DMS114 treated with DMSO at 0.1 percent for 48 hours (cell line): ENCODE data around the gene KSR1.
"Not testable (repeated sequence)": the region's sequence is repeated elsewhere in the genome, so short reads cannot be mapped to it uniquely, and the experiment has no call there.

Source experiments
- DNase-seq: peaks from one replicate; lab custom pipeline; 2025; ENCODE audit not compliant: unreplicated experiment; lab: John Stamatoyannopoulos, UW

The KSR1 gene

GRCh38 chr17:27491713-27492190, 35.5 kb downstream of the KSR1 start:
- no peak for DNase-seq

GRCh38 chr17:27492470-27492869, 36.2 kb downstream of the KSR1 start:
- DNase-seq: no peak

GRCh38 chr17:27493088-27493487, 36.8 kb downstream of the KSR1 start:
- no peak for DNase-seq

DNA sequence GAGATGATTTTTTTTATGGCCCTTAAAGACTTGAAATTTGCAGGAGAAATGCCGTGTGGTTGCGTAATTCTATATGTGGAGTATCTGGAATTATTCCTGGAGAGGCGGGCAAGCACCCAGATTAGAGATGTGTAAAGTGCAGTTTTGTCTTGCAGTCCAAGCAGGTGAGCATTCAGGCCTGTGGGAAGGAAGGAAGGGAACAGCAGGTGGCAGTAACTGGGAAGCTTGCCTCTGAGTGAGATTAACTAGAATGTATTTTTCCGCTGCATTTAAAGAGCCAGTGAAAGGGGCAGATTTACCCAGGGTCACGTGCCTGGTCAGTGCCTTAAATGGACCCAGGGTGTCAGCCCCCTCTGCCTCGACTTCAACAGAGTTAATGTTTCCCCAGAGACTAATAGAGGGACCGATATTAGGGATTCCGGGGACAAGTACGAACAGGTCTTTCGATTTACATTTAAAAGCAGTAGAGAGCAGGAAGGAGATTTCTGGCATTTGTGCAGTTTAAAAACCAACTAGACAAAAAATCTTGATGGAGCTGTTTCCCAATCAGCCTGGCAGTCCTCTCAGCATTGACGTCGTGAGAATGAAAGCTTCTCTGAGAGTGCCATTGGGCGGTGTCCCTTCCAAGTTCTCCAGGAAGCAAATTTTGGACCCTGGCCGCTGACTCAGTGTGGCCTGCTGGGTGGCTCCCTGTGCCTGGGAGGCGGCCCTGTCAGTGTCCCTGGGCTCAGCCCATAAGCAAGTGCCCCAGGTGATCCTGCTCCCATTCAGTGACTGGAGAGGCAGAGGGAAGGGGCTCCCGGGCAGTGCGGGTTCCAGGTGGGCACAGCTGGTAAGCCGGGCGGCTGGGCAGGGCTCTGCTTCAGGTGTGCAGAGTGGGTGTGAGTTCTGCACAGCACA, 38.2 kb downstream of the KSR1 start:
- DNase-seq: no peak

- DNase-seq: no peak
Measured at GRCh38 chr17:27495460-27495859, 39.2 kb downstream of the KSR1 start.

- DNase-seq: no peak
Measured at GRCh38 chr17:27496005-27496404, 39.8 kb downstream of the KSR1 start.

- DNase-seq: no peak
Measured at GRCh38 chr17:27496437-27496943, 40.2 kb downstream of the KSR1 start.

- DNase-seq: no peak
Measured at GRCh38 chr17:27496971-27497370, 40.7 kb downstream of the KSR1 start.

DNA sequence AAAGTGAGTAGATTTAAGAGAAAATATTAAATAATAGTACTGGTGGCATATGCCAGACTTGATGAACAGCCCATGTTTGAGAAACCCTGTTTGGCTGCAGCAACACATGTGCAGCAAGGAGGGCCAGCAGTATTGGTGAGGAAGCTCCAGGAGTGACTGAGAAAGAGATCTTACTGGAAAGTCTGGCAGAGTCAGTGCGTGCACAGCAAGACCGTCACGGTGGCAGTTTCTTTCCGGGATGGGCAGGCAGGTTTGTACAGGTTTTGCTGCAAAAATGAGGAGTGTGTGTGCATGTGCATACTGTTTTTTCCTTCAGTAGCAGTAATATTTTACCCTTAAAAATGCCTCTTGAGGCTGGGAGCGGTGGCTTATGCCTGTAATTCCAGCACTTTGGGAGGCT, 41.4 kb downstream of the KSR1 start:
- DNase-seq: no peak

- DNase-seq: no peak
Measured at GRCh38 chr17:27498615-27499309, 42.5 kb downstream of the KSR1 start.

- no peak for DNase-seq
Measured at GRCh38 chr17:27499451-27500265, 43.4 kb downstream of the KSR1 start.

DNA sequence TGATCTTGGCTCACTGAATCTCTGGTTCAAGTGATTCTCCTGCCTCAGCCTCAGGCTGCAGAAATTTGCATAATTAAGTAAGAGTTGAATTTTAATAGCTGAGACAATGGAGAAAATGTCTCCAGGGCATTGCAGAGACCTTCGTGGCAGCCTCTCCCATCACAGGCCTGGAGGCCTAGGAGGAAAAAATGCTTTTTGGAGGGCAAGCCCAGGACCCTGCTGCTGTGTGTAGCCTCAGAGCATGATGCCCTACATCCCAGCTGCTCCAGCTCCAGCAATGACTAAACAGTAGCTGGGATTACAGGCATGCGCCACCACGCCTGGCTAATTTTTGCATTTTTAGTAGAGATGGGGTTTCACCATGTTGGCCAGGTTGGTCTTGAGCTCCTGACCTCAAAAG, 45.1 kb downstream of the KSR1 start:
- not testable (repeated sequence) for DNase-seq

DNA sequence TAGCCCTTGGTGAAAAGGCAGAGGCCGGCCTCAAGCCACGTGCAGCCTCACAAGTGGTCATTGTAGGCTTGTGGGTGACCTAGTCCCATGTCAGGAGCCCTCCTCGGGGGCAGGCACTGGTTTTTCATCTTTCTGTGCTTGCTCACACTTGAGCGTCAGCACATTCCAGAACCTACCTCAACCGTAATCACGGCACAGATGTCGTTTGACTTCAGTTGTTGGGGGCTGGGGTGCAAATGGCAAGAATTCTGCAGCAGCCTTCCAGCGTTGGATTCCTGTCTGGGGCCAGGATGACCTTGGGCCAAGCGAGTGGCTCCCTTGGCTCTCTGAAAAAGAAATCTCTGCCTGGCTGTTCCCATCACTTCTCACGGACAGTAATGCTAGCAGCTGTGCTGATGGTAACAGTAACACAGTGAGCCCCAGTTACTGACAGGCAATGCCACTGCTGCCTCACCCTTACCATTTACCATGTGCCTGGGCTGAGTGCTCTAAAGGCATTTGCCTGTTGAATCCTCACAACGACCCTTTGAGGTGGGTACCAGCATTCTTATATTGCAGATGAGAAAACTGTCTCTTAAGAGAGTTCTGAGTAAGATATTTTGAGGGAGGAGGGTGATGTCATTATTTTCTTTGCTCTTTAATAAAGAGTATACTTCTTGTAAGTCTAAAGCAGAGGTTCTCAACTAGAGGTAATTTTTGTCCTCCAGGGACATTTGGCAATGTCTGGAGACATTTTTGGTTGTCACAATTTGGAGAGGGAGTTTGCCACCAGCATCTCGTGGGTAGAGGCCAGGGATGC, 46.5 kb downstream of the KSR1 start:
- DNase-seq: no peak

GRCh38 chr17:27503611-27504010, 47.4 kb downstream of the KSR1 start:
- no peak for DNase-seq

DNA sequence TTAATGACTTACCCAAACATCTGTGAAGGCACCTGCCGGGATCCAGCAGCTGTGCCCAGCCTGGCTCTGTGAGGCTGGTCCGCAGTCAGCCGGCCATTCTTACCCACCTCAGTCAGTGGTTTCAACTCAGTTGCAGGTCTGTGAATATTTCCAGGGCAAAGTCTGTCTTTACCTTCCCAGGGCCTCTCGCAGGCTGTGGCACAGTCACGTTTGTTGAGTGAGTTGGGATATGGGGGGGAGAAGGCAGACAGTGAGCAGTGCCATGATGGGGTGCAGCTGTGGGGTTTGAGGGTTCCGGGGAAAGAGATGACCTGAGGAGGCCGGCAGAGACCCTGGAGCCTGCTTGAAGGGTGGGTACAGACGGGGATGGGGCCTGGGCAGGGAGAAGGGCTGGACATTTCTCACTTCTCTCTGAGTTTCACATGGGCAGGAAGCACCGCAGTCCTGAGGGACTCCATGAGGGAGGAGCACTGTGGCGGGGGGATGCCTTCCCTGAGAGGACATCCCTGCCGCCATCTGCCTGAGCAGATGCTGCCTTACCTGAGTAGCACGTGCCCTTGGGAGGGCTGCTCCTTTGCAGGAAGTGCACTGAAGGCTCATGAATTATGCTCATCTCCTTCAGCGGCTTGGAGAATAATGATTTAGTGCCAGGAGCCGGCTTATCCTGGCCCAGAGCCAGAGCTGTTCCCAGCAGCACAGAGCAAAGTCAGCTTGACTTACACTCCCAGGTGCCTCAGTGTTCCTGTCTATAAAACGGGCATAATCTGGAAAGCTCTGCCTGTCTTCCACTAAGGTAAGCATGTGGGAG, 48.1 kb downstream of the KSR1 start:
- DNase-seq: no peak

GRCh38 chr17:27506348-27507218, 50.3 kb downstream of the KSR1 start:
- no peak for DNase-seq

- DNase-seq: no peak
Measured at GRCh38 chr17:27511168-27511883, 55.1 kb downstream of the KSR1 start.

GRCh38 chr17:27512031-27512430, 55.8 kb downstream of the KSR1 start:
- no peak for DNase-seq
